HEK293 (cell line): ENCODE measurements around the gene LANCL2.

Source experiments
- CTCF ChIA-PET: fragments of 350-600 bp; formaldehyde crosslinking; extraction: SDS; loops from one replicate; lab custom pipeline; 2021; ENCODE audit warnings: antibody characterized with exemption; lab: Yijun Ruan, JAX
- POLR2A ChIA-PET: fragments of 300-600 bp; formaldehyde crosslinking; extraction: SDS; loops from one replicate; lab custom pipeline; 2020; ENCODE audit warnings: antibody characterized with exemption, inconsistent platforms; lab: Yijun Ruan, JAX
- H3K27ac ChIP-seq: fragments of 200-500 bp; sonication (Bioruptor generic); 2 replicates; pipeline ENCODE4 v1.5.1; 2014; ENCODE audit warnings: low read depth, low read length, control low read depth, inconsistent platforms; ENCODE audit errors: extremely low read depth
- H3K36me3 ChIP-seq, 2 experiments: fragments of 200-500 bp in 1 of 2; sonication (Bioruptor generic) in 1 of 2; 1 replicate in 1 of 2; 2 replicates in 1 of 2; pipeline ENCODE4 v1.5.1; 2014 to 2017; ENCODE audit warnings: inconsistent platforms in 2 of 2, low read length in 2 of 2; ENCODE audit not compliant: control insufficient read depth in 2 of 2, insufficient read depth in 1 of 2
- H3K4me1 ChIP-seq: fragments of 200-500 bp; sonication (Bioruptor generic); 2 replicates; pipeline ENCODE4 v1.5.1; 2014; ENCODE audit warnings: mild to moderate bottlenecking, low read length, inconsistent platforms; ENCODE audit not compliant: control insufficient read depth, insufficient read depth
- H3K4me3 ChIP-seq: 2 replicates; pipeline ENCODE4 v1.5.1; 2011; ENCODE audit warnings: low read depth, mild to moderate bottlenecking, control low read depth, low read length, moderate library complexity
- H3K9me3 ChIP-seq: fragments of 200-500 bp; sonication (Bioruptor generic); 2 replicates; pipeline ENCODE4 v1.5.1; 2014; ENCODE audit warnings: low read depth, low read length, inconsistent platforms; ENCODE audit not compliant: control insufficient read depth, insufficient read depth
- HOXA7 ChIP-seq: sonication (generic); formaldehyde crosslinking; IDR thresholded peaks from 2 replicates; pipeline ENCODE4 v1.8.1; 2022; ENCODE audit warnings: missing genetic modification reagents, borderline replicate concordance
- PBX3 ChIP-seq: sonication (generic); formaldehyde crosslinking; IDR thresholded peaks from 2 replicates; pipeline ENCODE4 v1.8.1; 2022; ENCODE audit warnings: mild to moderate bottlenecking, moderate library complexity, missing genetic modification reagents
- ZFP3 ChIP-seq: fragments of 450-650 bp; formaldehyde crosslinking; IDR thresholded peaks from 2 replicates; pipeline ENCODE4 v1.5.1; 2016; ENCODE audit warnings: low read depth, missing biosample characterization, missing genetic modification characterization
- ZFP41 ChIP-seq: fragments of 450-650 bp; formaldehyde crosslinking; IDR thresholded peaks from 2 replicates; pipeline ENCODE4 v1.5.1; 2016; ENCODE audit warnings: missing biosample characterization, missing genetic modification characterization, borderline replicate concordance
- ZNF112 ChIP-seq: fragments of 450-650 bp; formaldehyde crosslinking; IDR thresholded peaks from 2 replicates; pipeline ENCODE4 v1.5.0; 2017; ENCODE audit warnings: missing biosample characterization, missing genetic modification characterization
- ZNF133 ChIP-seq: fragments of 450-650 bp; formaldehyde crosslinking; IDR thresholded peaks from 2 replicates; pipeline ENCODE4 v1.5.1; 2016; ENCODE audit warnings: missing biosample characterization, missing genetic modification characterization
- ZNF157 ChIP-seq: fragments of 450-650 bp; formaldehyde crosslinking; IDR thresholded peaks from 2 replicates; pipeline ENCODE4 v1.5.1; 2016; ENCODE audit warnings: missing biosample characterization, missing genetic modification characterization
- ZNF169 ChIP-seq: fragments of 450-650 bp; formaldehyde crosslinking; IDR thresholded peaks from 2 replicates; pipeline ENCODE4 v1.5.1; 2016; ENCODE audit warnings: missing biosample characterization, missing genetic modification characterization
- ZNF175 ChIP-seq: fragments of 450-650 bp; formaldehyde crosslinking; IDR thresholded peaks from 2 replicates; pipeline ENCODE4 v1.5.1; 2016; ENCODE audit warnings: missing biosample characterization, missing genetic modification characterization
- ZNF274 ChIP-seq, 2 experiments: fragments of 200-500 bp in 1 of 2; fragments of 450-650 bp in 1 of 2; sonication (Bioruptor generic) in 1 of 2; formaldehyde crosslinking in 1 of 2; IDR thresholded peaks; 2 replicates each; pipeline versions ENCODE4 v1.5.1 to v1.6.1; 2014 to 2016; ENCODE audit warnings: borderline replicate concordance in 1 of 2, inconsistent platforms in 1 of 2, low read length in 1 of 2, missing biosample characterization in 1 of 2, missing genetic modification characterization in 1 of 2
- ZNF280D ChIP-seq: fragments of 450-650 bp; formaldehyde crosslinking; IDR thresholded peaks from 2 replicates; pipeline ENCODE4 v1.5.1; 2016; ENCODE audit warnings: missing biosample characterization, missing genetic modification characterization
- ZNF302 ChIP-seq: fragments of 450-650 bp; formaldehyde crosslinking; IDR thresholded peaks from 2 replicates; pipeline ENCODE4 v1.5.1; 2016; ENCODE audit warnings: missing biosample characterization, missing genetic modification characterization, low read depth
- ZNF394 ChIP-seq: fragments of 450-650 bp; formaldehyde crosslinking; IDR thresholded peaks from 2 replicates; pipeline ENCODE4 v1.5.1; 2016; ENCODE audit warnings: missing biosample characterization, missing genetic modification characterization, mild to moderate bottlenecking, moderate library complexity, borderline replicate concordance
- ZNF416 ChIP-seq: fragments of 450-650 bp; formaldehyde crosslinking; IDR thresholded peaks from 2 replicates; pipeline ENCODE4 v1.5.1; 2016; ENCODE audit warnings: missing biosample characterization, missing genetic modification characterization
- ZNF555 ChIP-seq: fragments of 450-650 bp; formaldehyde crosslinking; conservative IDR thresholded peaks from 2 replicates; pipeline ENCODE4 v1.5.1; 2017; ENCODE audit warnings: missing biosample characterization, mild to moderate bottlenecking, missing genetic modification characterization, inconsistent platforms
- ZNF626 ChIP-seq: fragments of 450-650 bp; sonication (Bioruptor Pico); formaldehyde crosslinking; IDR thresholded peaks from 2 replicates; pipeline ENCODE4 v1.5.1; 2018; ENCODE audit warnings: missing biosample characterization, missing genetic modification characterization, inconsistent platforms
- ZSCAN5A ChIP-seq: fragments of 450-650 bp; formaldehyde crosslinking; IDR thresholded peaks from 2 replicates; pipeline ENCODE4 v1.5.1; 2016; ENCODE audit warnings: missing biosample characterization, missing genetic modification characterization
- TF ChIP-seq, protein P1 (sequence below): fragments of 450-650 bp; formaldehyde crosslinking; IDR thresholded peaks from 2 replicates; pipeline ENCODE4 v1.5.1; 2016; ENCODE audit warnings: missing biosample characterization, missing genetic modification characterization
- TF ChIP-seq, protein P2 (sequence below): fragments of 450-650 bp; formaldehyde crosslinking; IDR thresholded peaks from 2 replicates; pipeline ENCODE4 v1.5.1; 2016; ENCODE audit warnings: missing biosample characterization, missing genetic modification characterization
- TF ChIP-seq, protein P3 (sequence below): fragments of 450-650 bp; formaldehyde crosslinking; IDR thresholded peaks from 2 replicates; pipeline ENCODE4 v1.5.1; 2016; ENCODE audit warnings: missing biosample characterization, missing genetic modification characterization

Gene LANCL2

DNA sequence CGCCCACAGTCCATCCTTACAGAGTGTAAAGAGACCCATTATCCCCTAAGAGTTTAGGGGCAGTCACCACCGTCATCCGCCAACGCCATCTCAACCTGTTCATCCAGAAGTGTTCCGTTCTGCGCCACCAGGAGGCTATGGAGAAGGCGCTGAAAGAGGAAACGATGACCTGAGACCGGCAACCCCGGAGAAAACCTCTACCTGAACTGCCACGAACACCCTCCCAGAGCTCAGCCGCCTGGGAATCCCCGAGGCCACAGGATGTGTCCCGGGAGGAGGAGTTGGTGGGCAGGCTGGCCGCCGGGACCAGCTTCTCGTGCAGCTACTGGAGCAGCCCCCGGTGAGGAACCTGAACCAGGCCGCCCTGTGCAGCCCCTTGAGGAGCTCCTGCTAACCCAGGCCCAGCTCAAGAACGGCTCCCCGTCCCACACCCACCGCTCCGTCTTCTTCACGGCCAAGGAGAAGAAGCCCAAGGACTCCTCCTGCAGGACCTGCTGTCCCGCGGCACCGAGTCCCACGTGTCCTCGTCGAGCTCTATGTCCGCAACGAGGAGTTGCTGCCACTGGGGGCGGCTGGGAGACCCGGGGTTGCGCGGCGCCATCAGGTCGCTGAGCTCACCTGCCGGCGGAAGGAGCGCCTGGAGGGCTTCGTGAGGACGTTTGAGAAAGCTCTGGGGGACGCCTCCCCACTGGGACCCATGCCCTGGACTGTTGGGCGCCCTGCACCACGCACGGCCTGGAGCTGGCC is 21.1 kb upstream of the LANCL2 start (continued):
- TF ChIP-seq, protein P1, sequence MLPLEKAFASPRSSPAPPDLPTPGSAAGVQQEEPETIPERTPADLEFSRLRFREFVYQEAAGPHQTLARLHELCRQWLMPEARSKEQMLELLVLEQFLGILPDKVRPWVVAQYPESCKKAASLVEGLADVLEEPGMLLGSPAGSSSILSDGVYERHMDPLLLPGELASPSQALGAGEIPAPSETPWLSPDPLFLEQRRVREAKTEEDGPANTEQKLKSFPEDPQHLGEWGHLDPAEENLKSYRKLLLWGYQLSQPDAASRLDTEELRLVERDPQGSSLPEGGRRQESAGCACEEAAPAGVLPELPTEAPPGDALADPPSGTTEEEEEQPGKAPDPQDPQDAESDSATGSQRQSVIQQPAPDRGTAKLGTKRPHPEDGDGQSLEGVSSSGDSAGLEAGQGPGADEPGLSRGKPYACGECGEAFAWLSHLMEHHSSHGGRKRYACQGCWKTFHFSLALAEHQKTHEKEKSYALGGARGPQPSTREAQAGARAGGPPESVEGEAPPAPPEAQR (tag by site-specific recombination): no peak
- TF ChIP-seq ZNF169 (tag by site-specific recombination) (no peak), ZNF274 (IDR thresholded peaks at IDR 0.05; ENCODE audit: low read length) (no peak), ZNF274 (tag by site-specific recombination; IDR thresholded peaks at IDR 0.05; ENCODE audit: borderline replicate concordance) (no peak)
- TF ChIP-seq, all 188 proteins: peak for 0

- Histone ChIP-seq H3K4me3 (no peak overlapping the region), H3K36me3 (no peaks in the 10 kb centered on the region), H3K27ac (no peak overlapping the region), H3K4me1 (no peaks in the 10 kb centered on the region), H3K9me3 (no peaks in the 10 kb centered on the region)
- CTCF ChIA-PET: no interaction called here
- TF ChIP-seq ZNF280D (no peak), ZFP41 (tag by site-specific recombination) (no peak), ZNF175 (no peak), HOXA7 (no peak), ZNF133 (tag by site-specific recombination) (no peak), ZNF302 (tag by site-specific recombination) (no peak), ZNF416 (tag by site-specific recombination) (no peak), ZNF157 (tag by site-specific recombination) (no peak), PBX3 (CRISPR knock-in tag) (no peak), ZNF112 (tag by site-specific recombination) (no peak), ZSCAN5A (tag by site-specific recombination) (no peak), ZNF555 (tag by site-specific recombination) (no peak), ZNF626 (tag by site-specific recombination) (no peak), ZNF394 (tag by site-specific recombination) (no peak), ZFP3 (tag by site-specific recombination) (no peak)
- TF ChIP-seq, protein P2, sequence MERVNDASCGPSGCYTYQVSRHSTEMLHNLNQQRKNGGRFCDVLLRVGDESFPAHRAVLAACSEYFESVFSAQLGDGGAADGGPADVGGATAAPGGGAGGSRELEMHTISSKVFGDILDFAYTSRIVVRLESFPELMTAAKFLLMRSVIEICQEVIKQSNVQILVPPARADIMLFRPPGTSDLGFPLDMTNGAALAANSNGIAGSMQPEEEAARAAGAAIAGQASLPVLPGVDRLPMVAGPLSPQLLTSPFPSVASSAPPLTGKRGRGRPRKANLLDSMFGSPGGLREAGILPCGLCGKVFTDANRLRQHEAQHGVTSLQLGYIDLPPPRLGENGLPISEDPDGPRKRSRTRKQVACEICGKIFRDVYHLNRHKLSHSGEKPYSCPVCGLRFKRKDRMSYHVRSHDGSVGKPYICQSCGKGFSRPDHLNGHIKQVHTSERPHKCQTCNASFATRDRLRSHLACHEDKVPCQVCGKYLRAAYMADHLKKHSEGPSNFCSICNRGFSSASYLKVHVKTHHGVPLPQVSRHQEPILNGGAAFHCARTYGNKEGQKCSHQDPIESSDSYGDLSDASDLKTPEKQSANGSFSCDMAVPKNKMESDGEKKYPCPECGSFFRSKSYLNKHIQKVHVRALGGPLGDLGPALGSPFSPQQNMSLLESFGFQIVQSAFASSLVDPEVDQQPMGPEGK: no peak
- TF ChIP-seq, protein P3, sequence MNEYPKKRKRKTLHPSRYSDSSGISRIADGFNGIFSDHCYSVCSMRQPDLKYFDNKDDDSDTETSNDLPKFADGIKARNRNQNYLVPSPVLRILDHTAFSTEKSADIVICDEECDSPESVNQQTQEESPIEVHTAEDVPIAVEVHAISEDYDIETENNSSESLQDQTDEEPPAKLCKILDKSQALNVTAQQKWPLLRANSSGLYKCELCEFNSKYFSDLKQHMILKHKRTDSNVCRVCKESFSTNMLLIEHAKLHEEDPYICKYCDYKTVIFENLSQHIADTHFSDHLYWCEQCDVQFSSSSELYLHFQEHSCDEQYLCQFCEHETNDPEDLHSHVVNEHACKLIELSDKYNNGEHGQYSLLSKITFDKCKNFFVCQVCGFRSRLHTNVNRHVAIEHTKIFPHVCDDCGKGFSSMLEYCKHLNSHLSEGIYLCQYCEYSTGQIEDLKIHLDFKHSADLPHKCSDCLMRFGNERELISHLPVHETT (tag by site-specific recombination): no peak
- POLR2A ChIA-PET: no interaction called here
Observed at GRCh38 chr7:55344840-55345239, 20.3 kb upstream of the LANCL2 start.
